Activated B cell treated with CpG ODN at 0.5 μM for 24 hours (primary cell): Measurements from ENCODE around the gene FGFR3. TPM values are rescaled to one million over a fixed set of nuclear protein-coding genes. Genes with fewer than 3 reads are reported as not detected.

Source experiments
- ATAC-seq: fragments of 200-7000 bp; cut with Tn5 transposase; one replicate; pipeline ENCODE4 v1.10.0; 2021; ENCODE audit warnings: low read depth, mild to moderate bottlenecking, moderate library complexity
- CTCF ChIA-PET: fragments of 350-600 bp; sonication (Branson Sonifier 250); formaldehyde crosslinking; loops from one replicate; lab custom pipeline; 2021; ENCODE audit warnings: antibody characterized with exemption; lab: Charles Lee
- POLR2A ChIA-PET: fragments of 350-600 bp; sonication (Branson Sonifier 250); formaldehyde crosslinking; loops from one replicate; lab custom pipeline; 2021; ENCODE audit warnings: antibody characterized with exemption; lab: Charles Lee
- DNase-seq: peaks from one replicate; pipeline ENCODE4 v3.0.0; 2022
- H3K27ac Mint-ChIP-seq: one replicate; pipeline ENCODE4 v1.8.0; 2020; ENCODE audit warnings: mixed read lengths
- H3K27me3 Mint-ChIP-seq: one replicate; pipeline ENCODE4 v1.8.0; 2021; ENCODE audit warnings: mixed read lengths
- H3K36me3 Mint-ChIP-seq: one replicate; pipeline ENCODE4 v1.8.0; 2021; ENCODE audit warnings: low read depth, mixed read lengths
- H3K4me1 Mint-ChIP-seq: one replicate; pipeline ENCODE4 v1.8.0; 2021; ENCODE audit warnings: mixed read lengths
- H3K4me3 Mint-ChIP-seq: one replicate; pipeline ENCODE4 v1.8.0; 2020; ENCODE audit warnings: mild to moderate bottlenecking, mixed read lengths
- H3K9me3 Mint-ChIP-seq: one replicate; pipeline ENCODE4 v1.8.0; 2020; ENCODE audit warnings: mixed read lengths
- intact Hi-C: fragments of 100-400 bp; cut with micrococcal nuclease; formaldehyde crosslinking; loops from one replicate; pipeline ENCODE4 v1.15.1; 2024
- total RNA-seq: library from RNA; stranded (reverse); gene quantifications from 2 replicates; pipeline ENCODE4 v1.2.3, GENCODE V29; 2022
- TF ChIP-seq, protein P1 (sequence below): fragments of 200-600 bp; IDR thresholded peaks from one replicate; pipeline ENCODE4 v1.8.0; 2022; ENCODE audit warnings: antibody characterized with exemption, mild to moderate bottlenecking

Gene FGFR3
- total RNA-seq, 1 donor from 2014 or later, result 0.40 TPM

DNA sequence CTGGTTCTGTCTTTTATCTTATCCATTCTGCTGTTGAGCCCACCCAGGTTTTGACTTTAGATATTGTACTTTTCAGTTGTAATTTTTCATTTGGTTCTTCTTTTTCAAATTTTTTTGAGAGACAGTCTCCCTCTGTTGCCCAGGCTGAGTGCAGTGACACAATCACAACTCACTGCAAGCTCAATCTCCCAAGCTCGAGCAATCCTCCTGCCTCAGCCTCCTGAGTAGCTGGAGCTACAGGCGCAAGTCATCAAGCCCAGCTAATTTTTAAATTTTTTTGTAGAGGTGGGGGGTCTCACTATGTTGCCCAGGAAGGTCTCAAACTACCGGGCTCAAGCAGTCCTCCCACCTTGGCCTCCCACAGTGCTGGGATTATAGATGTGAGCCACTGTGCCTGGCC lies 37.1 kb downstream of the FGFR3 start:
- Mint-ChIP-seq H3K4me3 (no peak overlapping the region), H3K27me3 (no peaks in the 10 kb centered on the region), H3K27ac (no peak overlapping the region), H3K4me1 (peaks cover 34% of the 10 kb centered on the region), H3K36me3 (peaks cover 60% of the 10 kb centered on the region), H3K9me3 (no peaks in the 10 kb centered on the region)
- POLR2A ChIA-PET, result no interaction called here
- CTCF ChIA-PET, result interaction anchor here (0.7 to 1.1 kb wide), 2 partner anchors 9 to 69 kb away, joined by 3 to 4 read pairs; no protein-coding TSS in a partner anchor
- intact Hi-C loops, result no loop called here
- DNase-seq (no peak), ATAC-seq (no peak)
- TF ChIP-seq, protein P1, sequence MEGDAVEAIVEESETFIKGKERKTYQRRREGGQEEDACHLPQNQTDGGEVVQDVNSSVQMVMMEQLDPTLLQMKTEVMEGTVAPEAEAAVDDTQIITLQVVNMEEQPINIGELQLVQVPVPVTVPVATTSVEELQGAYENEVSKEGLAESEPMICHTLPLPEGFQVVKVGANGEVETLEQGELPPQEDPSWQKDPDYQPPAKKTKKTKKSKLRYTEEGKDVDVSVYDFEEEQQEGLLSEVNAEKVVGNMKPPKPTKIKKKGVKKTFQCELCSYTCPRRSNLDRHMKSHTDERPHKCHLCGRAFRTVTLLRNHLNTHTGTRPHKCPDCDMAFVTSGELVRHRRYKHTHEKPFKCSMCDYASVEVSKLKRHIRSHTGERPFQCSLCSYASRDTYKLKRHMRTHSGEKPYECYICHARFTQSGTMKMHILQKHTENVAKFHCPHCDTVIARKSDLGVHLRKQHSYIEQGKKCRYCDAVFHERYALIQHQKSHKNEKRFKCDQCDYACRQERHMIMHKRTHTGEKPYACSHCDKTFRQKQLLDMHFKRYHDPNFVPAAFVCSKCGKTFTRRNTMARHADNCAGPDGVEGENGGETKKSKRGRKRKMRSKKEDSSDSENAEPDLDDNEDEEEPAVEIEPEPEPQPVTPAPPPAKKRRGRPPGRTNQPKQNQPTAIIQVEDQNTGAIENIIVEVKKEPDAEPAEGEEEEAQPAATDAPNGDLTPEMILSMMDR, result no peak

DNA sequence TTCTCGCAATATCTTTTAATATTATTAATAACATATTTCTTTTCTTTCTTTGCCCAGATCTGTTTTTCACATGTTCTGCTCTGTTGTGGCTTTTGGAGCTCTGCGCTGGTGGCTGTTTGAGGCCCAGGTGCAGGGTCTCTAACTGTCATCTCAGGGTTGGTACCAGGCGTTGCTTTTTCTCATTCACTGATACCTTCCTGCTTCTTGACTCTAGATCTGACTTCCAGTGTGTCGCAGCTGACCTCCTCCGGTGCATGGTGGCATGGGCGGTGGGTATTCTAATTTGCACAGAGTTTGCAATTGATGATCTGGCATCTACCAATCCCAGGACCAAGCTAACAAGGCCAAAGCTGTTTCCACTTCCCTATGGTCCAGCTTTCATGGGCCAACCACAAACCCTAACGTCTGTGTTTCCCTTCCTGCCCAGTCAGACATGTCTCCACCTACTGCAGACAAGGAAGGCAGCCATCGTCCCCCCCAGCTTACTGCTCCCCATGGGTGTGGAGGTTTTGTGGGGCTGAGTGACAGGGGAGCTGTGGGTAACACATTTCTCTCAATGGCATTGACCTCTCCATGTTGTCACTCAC lies 37.6 kb downstream of the FGFR3 start:
- DNase-seq, result no peak

DNA sequence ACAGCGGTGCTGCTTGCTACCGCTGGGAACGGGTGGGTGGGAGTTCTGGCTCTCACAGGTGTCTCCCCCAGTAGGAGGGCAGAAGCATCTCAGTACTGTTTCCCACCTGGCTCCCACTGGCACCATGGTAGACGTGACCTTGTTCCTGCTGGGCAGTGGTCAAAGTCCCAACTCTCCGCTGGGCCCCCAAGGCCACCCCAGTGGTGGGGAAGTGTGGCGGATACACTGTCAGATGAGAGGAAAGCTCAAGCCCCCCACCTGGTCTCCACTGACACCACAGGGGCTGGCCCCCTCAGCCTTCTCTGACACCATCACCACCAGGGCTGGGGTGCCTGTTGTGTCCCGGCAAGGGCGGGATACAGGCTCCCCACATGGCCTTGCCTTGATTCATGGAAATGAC lies 38.2 kb downstream of the FGFR3 start:
- peaks cover 59% of the 10 kb centered on the region for H3K36me3 Mint-ChIP-seq
- POLR2A ChIA-PET, result no interaction called here
- H3K9me3 Mint-ChIP-seq, result no peaks in the 10 kb centered on the region
- intact Hi-C loops, result no loop called here
- no peak for DNase-seq
- peaks cover 34% of the 10 kb centered on the region for H3K4me1 Mint-ChIP-seq
- CTCF ChIA-PET, result interaction anchor here (1.1 to 1.2 kb wide), 2 partner anchors 68 to 479 kb away, joined by 3 to 4 read pairs; no protein-coding TSS in a partner anchor
- H3K27ac Mint-ChIP-seq, result no peak overlapping the region
- H3K27me3 Mint-ChIP-seq, result no peaks in the 10 kb centered on the region
- no peak overlapping the region for H3K4me3 Mint-ChIP-seq
- no peak for ATAC-seq
- TF ChIP-seq, protein P1, result no peak

More for the DNA sequence above, 37.6 kb downstream of the FGFR3 start:
- ATAC-seq, result no peak
- ChIA-PET POLR2A (no interaction called here), CTCF (interaction anchor here (0.7 to 1.2 kb wide), 3 partner anchors 10 to 478 kb away, joined by 3 to 4 read pairs (median 3); no protein-coding TSS in a partner anchor)
- Mint-ChIP-seq H3K4me3 (no peak overlapping the region), H3K27me3 (no peaks in the 10 kb centered on the region), H3K36me3 (peaks cover 61% of the 10 kb centered on the region), H3K27ac (peak overlapping the region; percentile 12), H3K4me1 (peaks cover 34% of the 10 kb centered on the region), H3K9me3 (no peaks in the 10 kb centered on the region)
- intact Hi-C loops, result no loop called here
- TF ChIP-seq, protein P1, result no peak

DNA sequence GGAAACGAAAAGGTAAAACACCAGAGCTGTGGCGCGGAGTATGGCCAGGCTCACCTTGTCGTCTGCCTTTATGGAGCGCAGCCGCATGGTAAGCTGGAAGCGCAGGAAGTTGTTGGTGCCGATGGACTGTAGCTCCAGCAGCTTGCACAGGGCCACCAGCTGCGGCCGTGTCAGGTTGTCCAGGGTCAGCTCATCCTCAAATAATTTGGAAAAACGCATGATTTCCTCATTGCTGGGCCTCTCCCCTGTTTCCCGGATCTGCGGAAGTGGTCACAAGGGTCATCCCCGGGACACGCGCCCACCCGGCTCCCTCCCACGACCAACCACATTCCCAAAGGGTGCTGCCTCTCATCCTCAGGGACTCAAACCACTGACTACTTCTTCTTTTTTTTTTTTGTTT lies 39.6 kb downstream of the FGFR3 start:
- ATAC-seq (no peak), DNase-seq (no peak)
- Mint-ChIP-seq H3K27ac (no peak overlapping the region), H3K27me3 (no peaks in the 10 kb centered on the region), H3K9me3 (no peaks in the 10 kb centered on the region), H3K36me3 (peaks cover 61% of the 10 kb centered on the region), H3K4me1 (peaks cover 34% of the 10 kb centered on the region), H3K4me3 (no peak overlapping the region)
- intact Hi-C loops, result no loop called here
- CTCF ChIA-PET, result interaction anchor here (1.4 kb wide), 1 partner anchor 139 kb away, joined by 4 read pairs; no protein-coding TSS in a partner anchor
- TF ChIP-seq, protein P1, result no peak
- POLR2A ChIA-PET, result no interaction called here

DNA sequence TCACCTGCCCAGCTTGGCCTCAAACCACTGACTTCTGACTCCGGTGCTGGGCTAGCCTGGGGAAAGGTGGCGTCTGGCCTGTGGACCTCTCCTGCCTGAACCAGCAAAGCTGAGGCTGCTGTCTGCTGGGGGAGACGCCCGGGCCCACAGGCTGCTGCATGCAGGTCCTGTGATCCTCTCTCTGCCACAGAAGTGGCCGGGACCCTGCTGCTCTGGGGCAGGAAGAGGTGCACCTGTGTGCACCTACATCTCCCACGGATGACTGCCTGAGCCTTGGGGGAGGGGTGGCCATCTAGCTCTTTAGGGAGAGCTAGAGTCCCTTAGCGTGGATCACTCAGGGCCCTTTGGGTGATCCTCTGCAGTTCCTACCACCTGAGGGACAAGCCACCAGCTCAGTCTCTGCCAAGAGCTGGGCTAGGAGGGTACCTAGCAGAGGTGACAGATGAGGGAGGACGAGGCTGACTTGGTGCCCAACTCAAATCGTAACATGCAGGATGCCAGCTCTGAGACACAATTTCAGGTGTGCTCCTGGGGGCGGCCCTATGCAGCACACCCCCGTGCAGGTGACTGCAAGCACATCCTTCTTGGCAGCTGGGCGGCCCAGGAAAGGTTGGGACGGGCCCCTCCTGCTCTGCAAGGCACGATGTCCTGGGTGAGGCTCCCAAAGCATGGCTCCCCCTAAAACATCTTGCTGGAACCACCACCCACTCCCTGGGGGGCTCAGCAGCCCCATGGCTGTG lies 40.4 kb downstream of the FGFR3 start:
- ATAC-seq (peak; percentile 6), DNase-seq (no peak)
- Mint-ChIP-seq H3K27ac (peak overlapping the region; percentile 92), H3K27me3 (no peaks in the 10 kb centered on the region), H3K36me3 (peaks cover 65% of the 10 kb centered on the region), H3K4me1 (peaks cover 34% of the 10 kb centered on the region), H3K9me3 (no peaks in the 10 kb centered on the region), H3K4me3 (peak overlapping the region; percentile 63)
- ChIA-PET POLR2A (interaction anchor here (0.9 to 1.9 kb wide), 5 partner anchors 9 to 121 kb away, joined by 3 to 6 read pairs (median 4); partner anchors contain the start of genes NSD2 and SLBP), CTCF (interaction anchor here (0.7 to 1.4 kb wide), 2 partner anchors 85 to 140 kb away, joined by 3 to 4 read pairs; no protein-coding TSS in a partner anchor)
- intact Hi-C loops, result loop anchor here (1.0 kb wide), 3 partner anchors 23 to 66 kb away; partner anchors contain the start of gene LETM1
- TF ChIP-seq, protein P1, result no peak
